Loucy (cell line): ENCODE data around the gene LMX1B.

Experiments
- H2AFZ ChIP-seq: fragments of 200-600 bp; sonication (generic); 2 replicates; pipeline ENCODE4 v1.6.0; 2016; ENCODE audit warnings: antibody characterized with exemption, mild to moderate bottlenecking, low read length, moderate library complexity
- H3F3A ChIP-seq: fragments of 200-600 bp; 2 replicates; pipeline ENCODE4 v1.6.0; 2016; ENCODE audit warnings: antibody characterized with exemption, low read depth, mild to moderate bottlenecking
- H3K27me3 ChIP-seq: fragments of 200-600 bp; sonication (generic); 2 replicates; pipeline ENCODE4 v1.6.1; 2014; ENCODE audit warnings: low read length, mild to moderate bottlenecking; ENCODE audit not compliant: insufficient read depth, poor library complexity, severe bottlenecking
- H3K36me3 ChIP-seq: fragments of 200-600 bp; sonication (generic); 2 replicates; pipeline ENCODE4 v1.6.1; 2016; ENCODE audit warnings: low read length; ENCODE audit not compliant: insufficient read depth
- H3K4me1 ChIP-seq: fragments of 200-600 bp; sonication (generic); 2 replicates; pipeline ENCODE4 v1.5.1; 2014; ENCODE audit warnings: low read length, mild to moderate bottlenecking; ENCODE audit not compliant: insufficient read depth, poor library complexity, severe bottlenecking
- H3K4me2 ChIP-seq: fragments of 200-600 bp; sonication (generic); 2 replicates; pipeline ENCODE4 v1.6.0; 2014; ENCODE audit warnings: antibody characterized with exemption, low read length, low read depth, mild to moderate bottlenecking; ENCODE audit not compliant: poor library complexity, severe bottlenecking
- H3K4me3 ChIP-seq: fragments of 200-600 bp; sonication (generic); 2 replicates; pipeline ENCODE4 v1.5.1; 2014; ENCODE audit warnings: low read length, mild to moderate bottlenecking, mixed read lengths; ENCODE audit not compliant: poor library complexity, severe bottlenecking
- H3K79me2 ChIP-seq: fragments of 200-600 bp; sonication (generic); 2 replicates; pipeline ENCODE4 v1.6.1; 2014; ENCODE audit warnings: low read length; ENCODE audit not compliant: insufficient read depth
- H3K9ac ChIP-seq: fragments of 200-600 bp; sonication (generic); 2 replicates; pipeline ENCODE4 v1.6.0; 2014; ENCODE audit warnings: mild to moderate bottlenecking, low read depth, low read length, moderate library complexity; ENCODE audit not compliant: poor library complexity, severe bottlenecking
- H3K9me2 ChIP-seq: fragments of 200-600 bp; sonication (generic); replicated peaks from 2 replicates; pipeline ENCODE4 v1.6.1; 2016; ENCODE audit warnings: low read depth, low read length, mixed read lengths
- H3K9me3 ChIP-seq: fragments of 200-600 bp; sonication (generic); 2 replicates; pipeline ENCODE4 v1.6.1; 2014; ENCODE audit warnings: mild to moderate bottlenecking, antibody characterized with exemption, low read length, low read depth; ENCODE audit not compliant: insufficient read depth
- H4K20me1 ChIP-seq: fragments of 200-600 bp; sonication (generic); 2 replicates; pipeline ENCODE4 v1.6.0; 2014; ENCODE audit warnings: antibody characterized with exemption, low read length, mild to moderate bottlenecking; ENCODE audit not compliant: insufficient read depth, poor library complexity, severe bottlenecking
- EZH2phosphoT487 ChIP-seq: fragments of 200-600 bp; IDR thresholded peaks from 2 replicates; pipeline ENCODE4 v1.6.1; 2018; ENCODE audit warnings: antibody characterized with exemption, mild to moderate bottlenecking, moderate library complexity, borderline replicate concordance
- TF ChIP-seq, protein P1 (sequence below): fragments of 200-600 bp; sonication (generic); conservative IDR thresholded peaks from 2 replicates; pipeline ENCODE4 v1.5.1; 2014; ENCODE audit warnings: mild to moderate bottlenecking, antibody characterized with exemption, low read length

LMX1B gene

DNA sequence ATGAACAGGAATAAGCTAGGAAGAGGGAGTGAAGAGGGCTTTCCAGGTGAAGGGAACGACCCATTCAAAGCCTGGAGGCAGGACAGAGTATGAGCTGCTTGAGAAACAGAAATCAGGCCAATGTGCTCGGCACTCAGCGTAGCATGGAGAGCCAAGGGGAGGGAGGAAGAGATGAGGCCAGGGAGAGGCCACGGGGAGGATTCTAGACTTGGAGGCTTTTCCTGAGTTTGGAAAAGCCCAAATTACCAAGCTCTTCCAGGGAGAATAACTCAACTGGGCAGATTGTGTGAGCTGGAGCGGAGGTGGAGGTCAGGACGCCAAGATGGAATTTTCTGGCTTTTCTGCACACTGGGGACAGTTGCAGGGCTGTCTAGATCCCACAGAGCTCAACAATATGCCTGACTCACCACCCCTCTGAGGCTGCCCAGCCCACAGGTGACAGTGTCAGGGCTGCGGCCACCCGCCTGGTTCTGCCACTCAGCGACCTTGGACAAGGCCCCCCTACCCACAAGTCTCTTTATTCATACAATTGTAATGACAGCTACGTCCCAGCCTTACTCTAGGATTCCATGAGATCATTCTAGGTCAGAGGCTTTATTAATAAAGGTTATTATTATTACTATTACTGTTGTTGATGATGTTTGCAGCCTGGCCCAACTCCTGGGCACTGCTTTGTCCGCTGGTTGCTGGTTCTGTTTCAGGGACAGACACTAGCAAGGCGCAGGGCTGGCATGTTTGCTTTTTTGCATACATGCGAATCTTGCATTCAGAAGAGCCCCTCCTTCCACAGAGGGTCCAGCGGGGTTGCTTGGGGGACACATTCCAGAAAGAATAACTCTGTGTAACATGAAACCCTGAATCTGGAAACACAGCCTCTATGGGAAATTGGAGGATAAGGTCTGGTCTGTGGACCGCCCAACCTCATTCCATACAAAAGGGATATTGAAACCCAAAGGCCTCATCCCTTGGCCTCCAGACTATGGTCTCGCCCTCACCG, 9.4 kb upstream of the LMX1B start:
- no peak for TF ChIP-seq EZH2phosphoT487
- Histone ChIP-seq H3K79me2 (no peaks in the 10 kb centered on the region), H3K9me3 (no peaks in the 10 kb centered on the region), H3K9me2 (no peaks in the 10 kb centered on the region), H3K9ac (no peak overlapping the region), H3K4me1 (peaks cover 11% of the 10 kb centered on the region), H3K4me3 (no peak overlapping the region), H3K27me3 (no peaks in the 10 kb centered on the region), H4K20me1 (no peaks in the 10 kb centered on the region), H3K4me2 (no peak overlapping the region), H2AFZ (no peak overlapping the region), H3F3A (no peaks in the 10 kb centered on the region), H3K36me3 (no peaks in the 10 kb centered on the region)

DNA sequence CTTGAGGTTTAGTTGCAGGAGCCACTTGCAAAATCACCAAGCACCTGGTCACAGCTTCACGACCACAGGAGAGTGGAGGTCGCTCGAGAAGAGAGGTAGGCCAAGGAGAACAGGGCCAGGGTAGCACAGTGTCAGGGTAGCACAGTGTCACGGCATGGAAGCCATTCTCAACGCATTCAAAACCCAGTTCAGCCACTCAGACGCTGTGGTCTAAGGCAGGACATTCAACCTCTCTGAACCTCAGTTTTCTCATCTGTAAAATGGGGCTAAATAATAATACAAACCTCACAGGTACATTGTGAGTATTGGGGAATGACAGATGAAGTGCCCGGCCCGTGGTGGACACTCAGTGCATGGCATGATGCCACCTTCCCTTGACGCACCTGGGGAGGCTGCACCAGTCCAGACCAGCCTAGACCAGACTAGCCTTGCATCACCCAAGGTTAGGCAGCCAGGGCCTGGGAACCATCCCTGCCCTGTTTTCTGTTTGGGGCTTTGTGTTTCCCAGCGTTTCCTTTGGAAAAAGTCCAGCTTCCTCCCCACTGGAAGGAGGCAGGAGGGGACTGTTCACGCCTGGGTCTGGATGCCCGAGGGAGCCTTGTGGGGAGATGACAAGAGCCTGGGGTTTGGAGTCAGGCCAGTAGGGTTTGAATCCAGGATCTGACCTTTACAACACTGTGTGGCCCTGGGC, 7.8 kb upstream of the LMX1B start:
- Histone ChIP-seq H3K9ac (no peak overlapping the region), H3K4me1 (peaks cover 11% of the 10 kb centered on the region), H3K79me2 (no peaks in the 10 kb centered on the region), H4K20me1 (no peaks in the 10 kb centered on the region), H3K9me3 (no peaks in the 10 kb centered on the region), H3K9me2 (no peaks in the 10 kb centered on the region), H3F3A (no peaks in the 10 kb centered on the region), H3K36me3 (no peaks in the 10 kb centered on the region), H3K27me3 (no peaks in the 10 kb centered on the region), H3K4me2 (no peak overlapping the region), H3K4me3 (no peak overlapping the region), H2AFZ (no peak overlapping the region)
- TF ChIP-seq, protein P1, sequence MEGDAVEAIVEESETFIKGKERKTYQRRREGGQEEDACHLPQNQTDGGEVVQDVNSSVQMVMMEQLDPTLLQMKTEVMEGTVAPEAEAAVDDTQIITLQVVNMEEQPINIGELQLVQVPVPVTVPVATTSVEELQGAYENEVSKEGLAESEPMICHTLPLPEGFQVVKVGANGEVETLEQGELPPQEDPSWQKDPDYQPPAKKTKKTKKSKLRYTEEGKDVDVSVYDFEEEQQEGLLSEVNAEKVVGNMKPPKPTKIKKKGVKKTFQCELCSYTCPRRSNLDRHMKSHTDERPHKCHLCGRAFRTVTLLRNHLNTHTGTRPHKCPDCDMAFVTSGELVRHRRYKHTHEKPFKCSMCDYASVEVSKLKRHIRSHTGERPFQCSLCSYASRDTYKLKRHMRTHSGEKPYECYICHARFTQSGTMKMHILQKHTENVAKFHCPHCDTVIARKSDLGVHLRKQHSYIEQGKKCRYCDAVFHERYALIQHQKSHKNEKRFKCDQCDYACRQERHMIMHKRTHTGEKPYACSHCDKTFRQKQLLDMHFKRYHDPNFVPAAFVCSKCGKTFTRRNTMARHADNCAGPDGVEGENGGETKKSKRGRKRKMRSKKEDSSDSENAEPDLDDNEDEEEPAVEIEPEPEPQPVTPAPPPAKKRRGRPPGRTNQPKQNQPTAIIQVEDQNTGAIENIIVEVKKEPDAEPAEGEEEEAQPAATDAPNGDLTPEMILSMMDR = no peak
- no peak for TF ChIP-seq EZH2phosphoT487

DNA sequence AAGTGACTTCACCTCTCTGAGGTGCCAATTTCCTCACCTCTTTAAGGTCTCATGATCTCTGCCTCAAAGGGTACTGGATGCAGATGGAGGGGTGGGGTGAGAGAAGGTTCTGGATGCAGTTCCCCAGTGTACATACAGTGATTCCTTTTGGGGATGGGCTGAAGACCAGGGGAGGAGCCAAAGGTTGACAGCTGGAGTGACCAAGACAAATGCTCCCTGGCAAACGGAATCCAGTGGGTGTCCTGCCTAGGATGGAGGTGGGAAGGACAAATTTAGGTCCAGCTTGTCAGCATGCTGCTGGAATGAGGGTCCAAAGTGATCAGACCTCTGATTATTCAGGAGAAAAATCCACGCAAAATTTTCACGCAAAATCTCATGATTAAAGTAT, 7.3 kb upstream of the LMX1B start:
- H3K27me3 ChIP-seq = no peaks in the 10 kb centered on the region
- no peaks in the 10 kb centered on the region for H4K20me1 ChIP-seq

More for the DNA sequence above, 7.3 kb upstream of the LMX1B start:
- H2AFZ ChIP-seq = no peak overlapping the region
- no peaks in the 10 kb centered on the region for H3K36me3 ChIP-seq
- no peak overlapping the region for H3K9ac ChIP-seq
- H3K9me2 ChIP-seq = no peaks in the 10 kb centered on the region
- no peaks in the 10 kb centered on the region for H3K79me2 ChIP-seq
- peaks cover 11% of the 10 kb centered on the region for H3K4me1 ChIP-seq
- no peaks in the 10 kb centered on the region for H3K9me3 ChIP-seq
- H3K4me3 ChIP-seq = no peak overlapping the region
- no peak for TF ChIP-seq EZH2phosphoT487
- TF ChIP-seq, protein P1 = no peak
- H3F3A ChIP-seq = no peaks in the 10 kb centered on the region
- no peak overlapping the region for H3K4me2 ChIP-seq
